Natural killer cell (primary cell): ENCODE data around the gene RPS25. TPM values are rescaled to one million over a fixed set of nuclear protein-coding genes. Genes with fewer than 3 reads are reported as not detected.

Source experiments
- ATAC-seq, 3 donors: fragments of 150-1000 bp in 2 of 3; fragments of 200-7000 bp in 1 of 3; cut with Tn5 transposase; 1 replicate in 1 of 3; 2 replicates in 2 of 3; pipeline ENCODE4 v1.10.0; 2021; ENCODE audit warnings: mild to moderate bottlenecking in 2 of 3, moderate library complexity in 2 of 3
- DNase-seq, 2 donors: peaks; one replicate each; pipeline versions ENCODE4 v3.0.0 to v3.0.0-alpha.2; 2013 to 2021; ENCODE audit warnings: mixed read lengths in 1 of 2
- H3K27ac ChIP-seq: one replicate; pipeline ENCODE4 v1.5.1; 2013; ENCODE audit warnings: mild to moderate bottlenecking, low read length
- H3K27me3 ChIP-seq: one replicate; pipeline ENCODE4 v1.6.1; 2013; ENCODE audit warnings: low read length; ENCODE audit not compliant: control insufficient read depth, insufficient read depth
- H3K36me3 ChIP-seq: one replicate; pipeline ENCODE4 v1.6.1; 2013; ENCODE audit warnings: low read length; ENCODE audit not compliant: control insufficient read depth, insufficient read depth
- H3K4me1 ChIP-seq: one replicate; pipeline ENCODE4 v1.6.1; 2013; ENCODE audit warnings: low read length; ENCODE audit not compliant: control insufficient read depth, insufficient read depth
- H3K4me3 ChIP-seq: one replicate; pipeline ENCODE4 v1.5.1; 2013; ENCODE audit warnings: low read length
- H3K9me3 ChIP-seq: one replicate; pipeline ENCODE4 v1.6.1; 2013; ENCODE audit warnings: low read length; ENCODE audit not compliant: control insufficient read depth, insufficient read depth
- H3K27ac Mint-ChIP-seq, 2 donors: one replicate each; pipeline ENCODE4 v1.8.0; 2022; ENCODE audit warnings: mild to moderate bottlenecking in 2 of 2, mixed read lengths in 2 of 2, moderate library complexity in 1 of 2
- H3K27me3 Mint-ChIP-seq, 2 donors: one replicate each; pipeline ENCODE4 v1.8.0; 2022; ENCODE audit warnings: low read depth in 2 of 2, mixed read lengths in 2 of 2
- H3K36me3 Mint-ChIP-seq: one replicate; pipeline ENCODE4 v1.8.0; 2022; ENCODE audit warnings: mixed read lengths
- H3K4me1 Mint-ChIP-seq, 2 donors: one replicate each; pipeline ENCODE4 v1.8.0; 2022; ENCODE audit warnings: mixed read lengths in 2 of 2
- H3K4me3 Mint-ChIP-seq: one replicate; pipeline ENCODE4 v1.8.0; 2022; ENCODE audit warnings: mild to moderate bottlenecking, moderate library complexity, mixed read lengths
- H3K9me3 Mint-ChIP-seq, 2 donors: one replicate each; pipeline ENCODE4 v1.8.0; 2022; ENCODE audit warnings: mixed read lengths in 2 of 2
- WGBS: methylation state at CpG from one replicate; pipeline ENCODE4 v1.1.7; 2013; ENCODE audit warnings: missing lambda C conversion rate; ENCODE audit not compliant: insufficient coverage; 5-methylcytosine and 5-hydroxymethylcytosine counted together
- intact Hi-C: fragments of 100-400 bp; cut with micrococcal nuclease; formaldehyde crosslinking; loops from one replicate; pipeline ENCODE4 v1.14.2; 2022
- total RNA-seq, 4 donors: library from RNA; stranded (reverse); fragments of 120-200 nt in 1 of 4; gene quantifications; one replicate each; pipeline versions ENCODE4 v1.2.3 to v1.2.4, GENCODE V29; 2013 to 2022
- TF ChIP-seq, protein P1 (sequence below): fragments of 200-600 bp; IDR thresholded peaks from one replicate; pipeline ENCODE4 v1.8.0; 2022; ENCODE audit warnings: antibody characterized with exemption

The RPS25 gene
- total RNA-seq, 3 donors from 2014 or later (not counting 1 experiment from before 2014, with no cell fraction given) = 870 to 1,051 (median 887) TPM

DNA sequence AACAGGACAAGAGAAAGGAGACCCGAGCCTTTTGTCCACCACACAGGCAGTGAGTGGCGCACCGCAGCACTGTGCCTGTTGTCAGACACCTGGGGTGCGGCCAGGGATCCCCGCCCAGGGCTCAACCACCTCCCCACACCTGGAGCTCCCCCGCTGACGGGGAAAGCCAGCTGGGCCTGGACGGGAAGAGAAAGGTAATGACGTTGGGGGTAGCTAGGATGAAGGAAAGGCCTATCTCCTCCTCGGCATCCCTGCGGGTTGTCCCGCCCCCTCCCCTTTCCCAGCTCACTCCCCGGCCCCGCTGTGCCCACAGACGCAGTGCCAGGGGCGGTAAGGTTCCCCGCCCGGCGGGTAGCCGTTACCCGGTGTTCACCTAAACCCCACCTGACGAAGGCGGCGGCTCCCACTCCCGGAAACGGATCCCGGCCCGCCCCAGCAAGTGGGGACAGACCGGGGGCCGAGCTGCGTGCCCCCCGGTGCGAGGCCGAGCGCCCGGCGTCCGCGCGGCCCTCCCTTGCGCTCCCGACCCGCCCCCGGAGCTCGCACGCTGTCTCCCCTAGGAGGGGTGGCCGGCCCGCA, 38.4 kb upstream of the RPS25 start:
- H3K27me3 Mint-ChIP-seq = no peaks in the 10 kb centered on the region
- ATAC-seq = peak in 2 of 3 donors; percentile 0

DNA sequence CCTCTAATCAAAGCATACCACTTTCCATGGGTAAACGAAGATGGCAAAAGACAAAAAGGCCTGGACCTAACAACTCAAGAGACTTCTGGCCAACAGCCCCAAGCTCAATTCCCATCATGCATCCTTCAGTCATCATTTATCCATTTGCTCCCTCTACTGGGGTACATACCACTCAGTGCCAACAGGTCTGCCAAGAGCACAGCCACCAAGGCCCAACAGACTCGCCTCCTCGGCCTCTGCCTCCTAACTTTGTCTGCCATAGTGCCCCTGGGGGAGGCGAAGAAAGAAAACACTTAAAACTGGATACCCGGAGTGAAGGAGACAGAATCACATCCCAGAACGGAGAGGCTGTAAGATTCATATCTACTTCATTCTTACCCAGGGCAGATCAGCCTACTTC, 37.8 kb upstream of the RPS25 start:
- H3K9me3 Mint-ChIP-seq = no peaks in the 10 kb centered on the region
- Histone ChIP-seq H3K9me3 (no peaks in the 10 kb centered on the region), H3K36me3 (peaks cover 44% of the 10 kb centered on the region), H3K27me3 (no peaks in the 10 kb centered on the region), H3K4me1 (peaks cover 24% of the 10 kb centered on the region), H3K27ac (peak overlapping the region; percentile 77), H3K4me3 (peak overlapping the region; percentile 70)
- TF ChIP-seq, protein P1, sequence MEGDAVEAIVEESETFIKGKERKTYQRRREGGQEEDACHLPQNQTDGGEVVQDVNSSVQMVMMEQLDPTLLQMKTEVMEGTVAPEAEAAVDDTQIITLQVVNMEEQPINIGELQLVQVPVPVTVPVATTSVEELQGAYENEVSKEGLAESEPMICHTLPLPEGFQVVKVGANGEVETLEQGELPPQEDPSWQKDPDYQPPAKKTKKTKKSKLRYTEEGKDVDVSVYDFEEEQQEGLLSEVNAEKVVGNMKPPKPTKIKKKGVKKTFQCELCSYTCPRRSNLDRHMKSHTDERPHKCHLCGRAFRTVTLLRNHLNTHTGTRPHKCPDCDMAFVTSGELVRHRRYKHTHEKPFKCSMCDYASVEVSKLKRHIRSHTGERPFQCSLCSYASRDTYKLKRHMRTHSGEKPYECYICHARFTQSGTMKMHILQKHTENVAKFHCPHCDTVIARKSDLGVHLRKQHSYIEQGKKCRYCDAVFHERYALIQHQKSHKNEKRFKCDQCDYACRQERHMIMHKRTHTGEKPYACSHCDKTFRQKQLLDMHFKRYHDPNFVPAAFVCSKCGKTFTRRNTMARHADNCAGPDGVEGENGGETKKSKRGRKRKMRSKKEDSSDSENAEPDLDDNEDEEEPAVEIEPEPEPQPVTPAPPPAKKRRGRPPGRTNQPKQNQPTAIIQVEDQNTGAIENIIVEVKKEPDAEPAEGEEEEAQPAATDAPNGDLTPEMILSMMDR = no peak
- H3K27ac Mint-ChIP-seq = peak overlapping the region; percentile 96 to 98
- peak overlapping the region; percentile 98 for H3K4me3 Mint-ChIP-seq
- H3K27me3 Mint-ChIP-seq = no peaks in the 10 kb centered on the region
- intact Hi-C loops = loop anchor here (2.0 to 10.0 kb wide), 3 partner anchors 25 to 139 kb away; partner anchors contain the start of genes RPS25, SLC37A4 and TRAPPC4
- peak in 1 of 2 donors; percentile 44 for DNase-seq
- 79% methylated on average over 6 of the region's 6 CpGs for WGBS
- H3K36me3 Mint-ChIP-seq = peaks cover 14% of the 10 kb centered on the region
- H3K4me1 Mint-ChIP-seq = peaks cover 33 to 51% of the 10 kb centered on the region in 2 donors
- no peak for ATAC-seq

More for the DNA sequence above, 38.4 kb upstream of the RPS25 start:
- Histone ChIP-seq H3K4me1 (peaks cover 24% of the 10 kb centered on the region), H3K36me3 (peaks cover 40% of the 10 kb centered on the region), H3K27me3 (no peaks in the 10 kb centered on the region), H3K4me3 (peak overlapping the region; percentile 70), H3K27ac (peak overlapping the region; percentile 77), H3K9me3 (no peaks in the 10 kb centered on the region)
- TF ChIP-seq, protein P1 = no peak
- Mint-ChIP-seq H3K4me3 (peak overlapping the region; percentile 98), H3K9me3 (no peaks in the 10 kb centered on the region), H3K27ac (peak overlapping the region; percentile 96 to 98), H3K36me3 (peaks cover 14% of the 10 kb centered on the region), H3K4me1 (peaks cover 33 to 51% of the 10 kb centered on the region in 2 donors)
- DNase-seq = peak; percentile 40 to 71
- under 1% methylated on average over 43 of the region's 48 CpGs for WGBS
- intact Hi-C loops = loop anchor here (2.0 to 10.0 kb wide), 3 partner anchors 26 to 138 kb away; partner anchors contain the start of genes RPS25, SLC37A4 and TRAPPC4

DNA sequence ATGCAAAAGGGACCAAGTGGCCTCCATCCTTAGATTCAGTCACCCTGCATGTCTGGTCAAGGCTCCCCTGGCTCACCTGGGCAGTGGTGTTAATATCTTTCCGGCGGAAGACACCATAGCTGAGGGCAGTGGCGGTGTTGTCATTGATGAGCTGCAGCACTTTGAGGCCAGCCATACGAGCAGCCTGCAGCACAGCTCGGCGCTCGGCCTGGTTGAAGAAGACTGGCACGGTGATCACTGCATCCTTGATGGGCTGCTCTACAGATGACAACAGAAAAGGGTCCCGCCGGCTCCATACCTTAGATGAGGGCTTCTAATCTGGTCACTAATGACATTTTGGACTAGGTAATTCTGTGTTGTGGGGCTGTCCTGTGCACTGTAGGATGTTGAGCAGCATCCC, 36.3 kb upstream of the RPS25 start:
- no peaks in the 10 kb centered on the region for H3K9me3 Mint-ChIP-seq
- no peaks in the 10 kb centered on the region for H3K27me3 Mint-ChIP-seq
- DNase-seq (no peak), ATAC-seq (no peak)
- no peak overlapping the region for H3K4me3 ChIP-seq
- no peak overlapping the region for H3K27ac ChIP-seq
- H3K36me3 ChIP-seq = peaks cover 57% of the 10 kb centered on the region
- no peaks in the 10 kb centered on the region for H3K27me3 ChIP-seq
- peaks cover 24% of the 10 kb centered on the region for H3K4me1 ChIP-seq
- H3K36me3 Mint-ChIP-seq = peaks cover 21% of the 10 kb centered on the region
- peak overlapping the region in 1 of 2 donors; percentile 43 for H3K27ac Mint-ChIP-seq
- H3K4me1 Mint-ChIP-seq = peaks cover 39 to 56% of the 10 kb centered on the region in 2 donors
- intact Hi-C loops = loop anchor here (10.0 kb wide), 1 partner anchor 140 kb away; no protein-coding TSS in a partner anchor
- TF ChIP-seq, protein P1 = no peak
- 98% methylated on average over 10 of the region's 10 CpGs for WGBS
- peak overlapping the region; percentile 98 for H3K4me3 Mint-ChIP-seq
- no peaks in the 10 kb centered on the region for H3K9me3 ChIP-seq
